H1 (cell line): ENCODE results near the gene KRTAP10-4. TPM values are rescaled to one million over a fixed set of nuclear protein-coding genes. Genes with fewer than 3 reads are reported as not detected.

Source experiments
- RAD21 ChIP-seq, 2 experiments: IDR thresholded peaks in 1 of 2; conservative IDR thresholded peaks in 1 of 2; 2 replicates each; pipeline ENCODE4 v1.6.1; 2011; ENCODE audit warnings: low read depth in 2 of 2, low read length in 2 of 2, improper control_type of control experiment in 1 of 2, inconsistent platforms in 1 of 2, mild to moderate bottlenecking in 1 of 2, moderate library complexity in 1 of 2
- SUZ12 ChIP-seq: fragments of 200-600 bp; sonication (generic); IDR thresholded peaks from 2 replicates; pipeline ENCODE4 v1.6.1; 2012; ENCODE audit warnings: mild to moderate bottlenecking, inconsistent platforms, low read length, moderate library complexity, mixed read lengths
- polyA plus RNA-seq, 7 experiments: library from polyadenylated mRNA; depleted of rRNA in 3 of 7; stranded (reverse) in 5 of 7; unstranded in 2 of 7; fragments of >200 nt in 5 of 7; fragments of 200-250 nt in 2 of 7; gene quantifications; 1 replicate in 5 of 7; 2 replicates in 1 of 7; 4 replicates in 1 of 7; pipeline versions ENCODE4 v1.2.1 to v1.2.3, GENCODE V29; 2011 to 2013; ENCODE audit warnings: missing spikeins in 2 of 7, mixed read lengths in 2 of 7
- total RNA-seq: library from RNA; stranded (reverse); fragmentation: NEBNext Ultra II Directional; extraction: Animal tissue kit (Norgen Biotek cat#: 25700); gene quantifications from 2 replicates; pipeline ENCODE4 v1.2.1, GENCODE V29; 2021
- TF ChIP-seq, protein P1 (sequence below): IDR thresholded peaks from 2 replicates; pipeline ENCODE4 v1.6.1; 2011; ENCODE audit warnings: low read depth, mild to moderate bottlenecking, low read length; ENCODE audit not compliant: insufficient read depth

Gene KRTAP10-4
- total and polyA plus RNA-seq, 2 of the 8 experiments (the other 6 are each of a cell fraction or from before 2014, with no cell fraction given), result not detected

DNA sequence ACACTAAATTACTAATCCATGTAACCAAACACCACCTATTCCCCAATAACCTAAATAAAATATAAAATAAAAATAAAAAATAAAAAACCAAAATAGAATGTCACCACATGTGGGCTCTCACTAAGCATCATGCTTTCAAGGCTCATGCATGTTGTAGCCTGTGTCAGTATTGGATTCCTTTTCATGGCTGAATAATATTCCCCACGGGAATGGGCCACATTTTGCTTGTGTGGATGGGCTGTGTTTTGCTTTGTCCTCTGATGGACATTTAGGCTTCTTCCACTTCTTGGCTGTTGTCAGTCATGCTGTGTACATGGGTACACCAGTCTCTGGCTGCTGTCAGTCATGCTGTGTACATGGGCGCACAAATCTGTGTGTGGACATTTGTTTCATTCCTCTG, 15.6 kb downstream of the KRTAP10-4 start (continued):
- TF ChIP-seq, protein P1, sequence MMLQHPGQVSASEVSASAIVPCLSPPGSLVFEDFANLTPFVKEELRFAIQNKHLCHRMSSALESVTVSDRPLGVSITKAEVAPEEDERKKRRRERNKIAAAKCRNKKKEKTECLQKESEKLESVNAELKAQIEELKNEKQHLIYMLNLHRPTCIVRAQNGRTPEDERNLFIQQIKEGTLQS, result no peak
- TF ChIP-seq RAD21 (IDR thresholded peaks at IDR 0.05 in 1 of 2, conservative IDR thresholded peaks at IDR 0.05 in 1 of 2; ENCODE audit: low read depth in 2 of 2, low read length in 2 of 2) (no peak), SUZ12 (no peak)
